HG03159 (cell line): ENCODE measurements around the gene AKR1A1.
"Not testable (repeated sequence)": the region's sequence is repeated elsewhere in the genome, so short reads cannot be mapped to it uniquely, and the experiment has no call there.

Experiments used
- ATAC-seq: cut with Tn5 transposase; IDR thresholded peaks from one replicate; pipeline ENCODE4 v1.9.1; 2021; ENCODE audit warnings: mild to moderate bottlenecking, moderate library complexity; ENCODE audit not compliant: unreplicated experiment

AKR1A1 gene

DNA sequence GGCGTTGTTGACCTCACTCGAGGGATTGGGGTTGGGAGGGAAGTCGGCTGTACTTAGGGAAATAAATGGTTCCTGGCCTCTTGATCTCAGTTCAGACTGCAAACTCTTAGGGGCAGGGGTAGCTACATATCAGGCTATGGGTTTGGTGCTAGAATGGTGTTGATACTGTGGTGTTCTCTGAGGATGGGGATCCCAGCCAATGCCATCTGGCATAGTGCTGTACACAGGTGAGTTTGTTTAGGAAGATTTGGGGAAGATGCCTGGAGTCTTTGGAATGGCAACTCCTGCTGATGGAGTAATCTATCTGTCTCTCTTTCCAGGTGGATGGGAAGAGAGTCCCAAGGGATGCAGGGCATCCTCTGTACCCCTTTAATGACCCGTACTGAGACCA lies 18.9 kb downstream of the AKR1A1 start:
- ATAC-seq: no peak

DNA sequence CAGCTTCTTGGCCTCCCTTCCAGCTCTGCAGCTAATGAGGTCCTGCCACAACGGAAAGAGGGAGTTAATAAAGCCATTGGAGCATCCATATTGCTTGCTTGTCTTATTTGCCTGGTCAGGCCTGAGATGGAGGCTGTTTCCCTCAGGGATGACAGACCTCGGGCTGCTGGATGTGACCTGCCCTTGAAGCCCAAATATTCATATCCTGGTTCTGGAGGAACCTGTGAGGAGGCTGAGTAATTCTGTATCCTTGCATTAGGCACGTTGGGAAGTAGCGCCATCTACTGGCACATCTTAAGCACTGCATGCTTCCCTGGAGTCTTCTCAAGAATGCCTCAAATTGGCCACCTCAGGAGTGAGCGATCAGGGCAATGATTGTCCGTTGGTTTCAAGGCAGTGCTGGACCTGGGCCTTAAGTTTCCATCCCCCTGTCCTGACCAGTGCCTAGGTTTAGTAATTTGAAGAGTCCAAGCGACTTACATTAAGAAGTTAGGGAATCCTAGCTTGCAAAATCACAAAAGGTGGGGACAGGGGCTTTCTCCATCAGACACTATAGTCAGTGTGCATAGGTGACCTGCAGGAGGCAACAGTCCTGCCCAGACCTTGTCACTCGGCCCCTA lies 19.4 kb downstream of the AKR1A1 start:
- peak; percentile 70 for ATAC-seq

DNA sequence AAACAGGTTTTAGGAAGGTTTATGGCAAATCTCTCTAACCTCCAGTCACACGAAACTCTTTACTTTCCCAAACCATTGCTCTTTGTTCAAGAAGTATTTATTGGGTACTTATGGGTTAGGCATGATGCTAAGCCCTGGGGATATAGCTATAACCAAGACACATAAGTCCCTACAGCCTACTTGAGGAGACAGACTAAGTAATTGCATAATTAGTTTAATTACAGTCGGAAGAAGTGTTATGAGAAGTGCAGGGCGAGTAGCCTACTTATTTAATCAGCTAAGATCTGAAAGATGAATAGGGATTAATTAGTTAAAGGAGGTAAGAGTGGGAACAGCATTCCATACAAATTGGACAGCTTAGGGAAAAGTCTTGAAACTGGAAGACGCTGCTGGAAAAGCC lies 20.0 kb downstream of the AKR1A1 start:
- ATAC-seq: no peak

DNA sequence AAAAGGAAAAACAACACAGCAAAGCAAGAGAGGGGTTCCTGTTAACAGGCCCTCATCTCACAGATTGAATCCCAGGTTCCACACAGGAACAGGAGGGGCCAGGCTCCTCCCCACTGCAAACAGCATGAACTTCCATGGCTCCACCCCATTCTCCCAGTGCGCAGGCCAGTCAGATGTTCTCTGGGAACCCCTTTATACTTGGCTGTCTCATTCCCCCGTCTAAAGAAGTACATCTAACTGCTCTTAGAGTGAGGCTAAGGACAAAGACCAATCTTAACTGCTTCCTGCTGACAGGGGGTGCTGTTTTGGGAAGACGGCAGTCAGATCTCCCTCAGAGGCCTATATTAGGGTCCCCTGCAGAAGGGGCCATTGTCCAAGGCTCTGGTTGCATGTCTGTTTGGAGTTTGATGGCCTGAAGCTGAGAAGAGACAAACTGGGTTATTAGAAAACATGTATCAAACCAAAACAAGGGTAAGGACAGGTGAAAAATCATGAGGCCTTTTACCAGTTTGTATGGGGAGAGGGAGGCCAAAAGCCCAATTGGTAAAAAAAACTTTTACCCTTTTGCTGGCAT lies 22.7 kb downstream of the AKR1A1 start:
- ATAC-seq: no peak

DNA sequence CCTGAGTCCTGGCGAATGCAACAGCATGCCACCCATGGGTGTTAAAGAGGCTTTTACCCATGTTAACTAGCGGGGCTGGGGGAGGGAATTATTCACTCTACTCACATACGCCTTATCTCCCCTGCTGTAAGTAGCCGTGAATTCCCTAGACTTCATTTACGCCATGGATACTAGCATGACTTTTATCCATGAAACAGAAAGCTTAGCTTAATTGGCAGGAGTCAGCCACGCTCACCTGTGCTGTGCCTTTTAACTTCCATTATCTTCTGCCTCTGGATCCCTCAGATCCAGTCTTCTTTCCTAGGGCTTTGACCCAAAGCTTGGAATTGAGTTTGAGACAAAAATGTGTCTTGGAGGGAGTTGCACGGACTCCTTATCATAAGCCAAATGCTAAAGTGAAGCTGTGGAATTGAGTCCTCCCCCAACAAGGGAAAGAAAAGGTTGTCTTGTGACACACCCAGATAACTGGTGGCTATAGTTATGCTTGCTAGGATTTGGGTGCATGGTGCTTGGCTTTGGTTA lies 23.5 kb downstream of the AKR1A1 start:
- no peak for ATAC-seq

DNA sequence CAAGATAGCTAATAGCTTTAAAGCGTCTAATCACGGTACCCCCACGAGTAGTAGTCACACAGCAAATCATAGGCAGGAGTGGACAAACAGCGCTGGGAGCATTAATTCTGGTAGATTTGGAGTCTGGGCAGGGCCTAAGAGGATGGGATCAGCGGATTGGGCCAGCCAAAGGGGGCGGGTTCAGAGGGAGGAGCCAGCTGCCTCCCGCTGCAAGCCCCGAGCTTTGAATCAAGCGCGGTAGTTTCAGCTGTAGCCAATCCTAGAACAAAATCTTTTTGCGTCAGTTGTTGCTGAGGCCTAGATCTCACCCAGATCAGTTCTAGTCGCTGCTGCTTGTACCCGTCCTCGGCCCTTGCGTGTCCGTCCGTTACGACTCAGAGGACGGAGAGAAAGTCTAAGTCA lies 32.6 kb downstream of the AKR1A1 start:
- ATAC-seq: peak; percentile 74

DNA sequence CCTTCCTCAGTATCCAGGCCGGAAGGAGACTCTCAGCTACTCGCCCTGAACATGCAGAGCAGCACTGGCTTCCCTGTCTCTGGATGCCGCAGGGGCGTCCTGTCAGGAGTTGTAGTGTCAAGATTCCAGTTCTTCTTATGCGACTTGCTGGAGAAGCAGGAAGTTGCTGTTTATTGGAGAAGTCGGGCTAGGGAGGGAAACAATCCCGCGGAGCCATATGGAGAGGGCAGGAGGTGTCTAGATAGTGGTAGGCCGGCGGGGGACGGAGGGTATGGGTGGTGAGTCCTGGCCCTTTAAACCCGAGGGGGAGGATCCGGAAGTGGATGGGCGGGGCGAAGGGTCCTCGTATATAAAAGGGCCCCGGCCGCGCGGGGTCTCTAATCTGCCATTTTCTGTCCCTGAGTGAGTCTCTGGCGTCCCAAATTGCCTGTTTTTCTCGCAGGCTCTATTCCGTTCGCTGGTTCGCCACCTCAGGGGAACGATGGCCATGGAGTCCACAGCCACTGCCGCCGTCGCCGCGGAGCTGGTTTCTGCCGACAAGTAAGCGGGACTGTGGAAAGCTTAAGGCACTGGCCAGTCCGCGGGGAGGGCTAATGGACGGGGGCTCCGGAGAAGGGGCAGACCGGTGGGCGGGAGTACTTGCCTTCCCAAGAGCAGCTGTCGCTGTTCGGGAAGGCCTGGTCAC lies 33.2 kb downstream of the AKR1A1 start, which contains the start of gene NASP:
Gene NASP, plus strand, starts transcription at position 376 of the 685 bp plus-strand sequence. Its CDS starts 106 bp downstream, at position 482.
- ATAC-seq: peak; percentile 55

DNA sequence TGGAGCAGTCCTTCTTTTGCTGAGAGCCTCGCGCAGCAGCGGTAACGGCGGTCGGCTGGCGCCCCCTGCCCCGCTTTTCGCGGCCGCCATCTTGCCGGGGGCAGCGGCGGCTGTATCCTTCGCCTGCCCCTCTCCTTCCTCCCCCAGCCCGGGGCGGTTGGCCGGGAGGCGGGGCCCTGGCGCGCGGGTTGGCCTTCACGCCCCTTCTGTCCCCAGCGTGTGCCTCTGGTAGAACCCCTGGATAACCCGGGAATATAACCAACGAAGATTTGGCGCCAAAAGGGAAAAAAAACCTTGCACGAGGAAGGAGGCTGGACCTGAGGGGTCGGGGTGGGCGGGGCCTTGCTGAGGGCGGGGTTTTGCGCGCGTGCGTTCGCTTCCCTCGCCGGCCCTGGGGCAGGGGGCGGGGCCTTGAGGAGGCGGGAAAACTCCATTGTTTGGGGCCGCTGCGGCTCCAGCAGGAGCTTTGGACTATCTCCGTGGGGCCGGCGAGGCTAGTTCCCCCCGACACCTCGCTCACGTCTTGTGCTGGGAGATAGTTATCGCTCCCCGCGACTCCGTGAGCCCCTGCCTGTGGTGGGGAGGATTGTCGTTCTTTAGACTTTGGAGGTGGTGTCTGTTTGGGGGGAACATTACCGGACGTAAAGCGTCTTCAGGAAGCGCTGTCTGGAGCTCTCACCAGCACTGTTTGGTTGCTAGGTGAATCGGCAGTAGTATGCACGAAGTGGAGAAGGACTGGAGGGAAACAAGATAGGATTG lies 33.9 kb downstream of the AKR1A1 start:
- peak; percentile 31 for ATAC-seq

DNA sequence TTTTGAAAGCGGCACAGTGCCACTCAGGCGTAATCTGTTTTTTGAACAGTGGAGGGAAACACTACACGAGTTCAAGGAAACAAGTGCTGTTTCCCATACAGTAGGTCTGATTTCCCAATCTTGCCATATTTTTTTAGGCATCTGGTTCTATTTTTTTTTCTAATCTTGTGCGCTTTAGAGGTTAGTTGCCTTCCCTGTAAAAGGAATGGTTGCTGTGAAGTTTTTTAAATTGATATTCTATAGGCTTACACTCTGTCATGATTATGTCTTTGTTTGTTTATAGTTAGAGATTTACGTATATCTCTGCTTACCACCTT lies 34.4 kb downstream of the AKR1A1 start:
- ATAC-seq: no peak

DNA sequence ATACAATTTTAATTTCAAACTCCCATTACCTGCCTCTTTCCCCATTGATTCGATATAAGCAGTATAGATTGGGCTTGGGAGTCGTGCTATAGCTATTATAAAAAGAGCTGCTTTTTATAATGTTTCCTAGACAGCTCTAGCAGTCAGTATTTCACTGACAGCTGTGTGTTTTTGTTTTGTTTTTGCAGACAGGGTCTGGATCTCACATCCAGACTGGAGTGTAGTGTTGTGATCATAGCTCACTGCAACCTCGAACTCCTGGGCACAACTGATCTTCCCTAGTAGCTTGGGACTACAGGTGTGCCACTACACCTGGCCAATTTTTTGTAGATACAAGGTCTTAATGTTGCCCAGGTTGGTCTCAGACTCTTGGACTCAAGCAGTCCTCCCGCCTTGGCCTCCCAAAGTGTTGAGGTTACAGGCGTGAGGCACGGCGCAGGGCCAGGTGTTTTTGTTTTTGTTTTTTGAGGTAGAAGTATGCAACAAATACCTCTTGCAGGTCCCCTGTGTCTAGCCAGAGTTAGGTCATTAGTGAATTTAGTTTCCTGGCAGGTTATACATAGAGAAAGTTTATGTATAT lies 35.0 kb downstream of the AKR1A1 start:
- no peak for ATAC-seq

DNA sequence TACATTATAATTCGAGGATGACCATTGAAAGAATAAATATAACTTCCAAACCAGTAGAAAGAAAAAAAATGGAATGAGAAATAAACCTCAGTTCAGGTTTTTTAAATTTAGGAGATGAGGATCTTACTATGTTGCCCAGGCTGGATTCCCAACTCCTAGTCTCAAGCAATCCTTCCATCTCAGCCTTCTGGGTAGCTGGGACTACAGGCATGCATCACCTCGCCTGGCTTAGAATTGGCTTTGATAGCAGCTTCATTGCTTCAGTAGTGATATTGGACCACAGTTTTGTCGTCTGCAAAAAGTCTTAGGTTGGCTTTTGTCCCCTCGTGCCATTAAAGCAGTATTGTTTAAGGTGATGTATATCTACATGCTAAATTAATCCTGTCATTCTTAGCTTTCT lies 36.1 kb downstream of the AKR1A1 start:
- no peak for ATAC-seq

DNA sequence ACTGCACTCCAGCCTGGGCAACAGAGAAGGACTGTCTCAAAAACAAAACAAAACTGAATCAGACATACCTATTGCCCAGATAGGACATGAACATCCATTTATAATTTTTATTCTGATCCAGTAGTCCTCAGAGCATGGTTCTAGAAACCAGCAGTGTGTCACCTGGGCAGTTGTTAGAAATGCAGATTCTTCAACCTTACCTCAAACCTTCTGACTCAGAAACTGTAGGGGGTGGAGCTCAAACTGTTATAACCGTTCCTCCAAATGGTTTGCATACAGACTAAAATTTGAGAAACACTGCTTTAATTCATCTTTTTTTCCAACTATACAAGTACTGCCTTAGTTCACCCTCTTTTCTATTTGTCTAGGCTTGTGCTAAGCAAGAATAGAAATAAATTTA lies 39.2 kb downstream of the AKR1A1 start:
- ATAC-seq: no peak

DNA sequence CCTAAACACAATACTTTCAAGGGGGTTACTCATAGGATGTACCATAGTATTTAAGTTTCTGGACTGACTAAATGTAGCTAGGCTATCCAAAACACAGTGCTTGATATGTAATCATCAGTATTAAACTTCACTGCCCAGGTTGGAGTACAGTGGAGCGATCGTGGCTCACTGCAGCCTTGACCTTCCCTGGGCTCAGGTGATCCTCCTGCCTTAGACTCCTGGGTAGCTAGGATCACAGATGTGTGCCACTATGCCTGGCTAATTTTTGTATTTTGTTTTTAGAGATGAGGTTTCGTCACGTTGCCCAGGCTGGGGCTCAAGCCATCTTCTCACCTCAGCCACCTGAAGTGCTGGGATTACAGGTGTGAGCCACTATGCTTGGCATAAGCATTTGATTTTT lies 43.8 kb downstream of the AKR1A1 start:
- no peak for ATAC-seq

DNA sequence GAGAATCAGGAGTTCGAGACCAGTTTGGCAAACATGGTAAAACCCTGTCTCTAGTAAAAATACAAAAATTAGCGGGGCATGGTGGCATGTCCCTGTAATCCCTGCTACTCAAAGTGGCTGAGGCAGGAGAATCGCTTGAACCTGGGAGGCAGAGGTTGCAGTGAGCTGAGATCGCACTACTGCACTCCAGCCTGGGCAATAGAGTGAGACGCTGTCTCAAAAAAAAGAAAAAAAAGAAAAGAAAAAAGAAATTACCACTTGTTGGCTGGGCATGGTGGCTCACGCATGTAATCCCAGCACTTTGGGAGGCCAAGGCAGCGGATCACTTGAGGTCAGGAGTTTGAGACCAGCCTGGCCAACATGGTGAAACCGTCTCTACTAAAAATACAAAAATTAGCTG lies 46.1 kb downstream of the AKR1A1 start:
- not testable (repeated sequence) for ATAC-seq

DNA sequence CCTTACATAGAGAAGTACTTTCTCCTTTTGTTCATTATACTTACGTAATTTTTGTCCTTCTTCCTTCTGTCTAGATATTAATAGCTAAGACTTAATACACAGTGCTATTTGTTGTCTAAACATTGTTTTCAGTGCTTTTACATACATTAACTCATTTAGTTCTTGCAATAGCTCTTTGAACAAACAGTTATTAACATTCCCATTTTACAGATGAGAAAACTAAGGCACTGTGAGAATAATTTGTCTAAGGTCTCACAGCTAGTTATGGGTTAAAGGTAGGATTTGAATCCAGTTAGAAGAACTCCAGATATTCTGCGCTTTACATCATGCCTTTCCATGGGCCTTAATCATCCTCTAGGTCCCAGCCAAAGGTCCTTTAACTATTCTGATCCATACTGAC lies 53.6 kb downstream of the AKR1A1 start:
- no peak for ATAC-seq

DNA sequence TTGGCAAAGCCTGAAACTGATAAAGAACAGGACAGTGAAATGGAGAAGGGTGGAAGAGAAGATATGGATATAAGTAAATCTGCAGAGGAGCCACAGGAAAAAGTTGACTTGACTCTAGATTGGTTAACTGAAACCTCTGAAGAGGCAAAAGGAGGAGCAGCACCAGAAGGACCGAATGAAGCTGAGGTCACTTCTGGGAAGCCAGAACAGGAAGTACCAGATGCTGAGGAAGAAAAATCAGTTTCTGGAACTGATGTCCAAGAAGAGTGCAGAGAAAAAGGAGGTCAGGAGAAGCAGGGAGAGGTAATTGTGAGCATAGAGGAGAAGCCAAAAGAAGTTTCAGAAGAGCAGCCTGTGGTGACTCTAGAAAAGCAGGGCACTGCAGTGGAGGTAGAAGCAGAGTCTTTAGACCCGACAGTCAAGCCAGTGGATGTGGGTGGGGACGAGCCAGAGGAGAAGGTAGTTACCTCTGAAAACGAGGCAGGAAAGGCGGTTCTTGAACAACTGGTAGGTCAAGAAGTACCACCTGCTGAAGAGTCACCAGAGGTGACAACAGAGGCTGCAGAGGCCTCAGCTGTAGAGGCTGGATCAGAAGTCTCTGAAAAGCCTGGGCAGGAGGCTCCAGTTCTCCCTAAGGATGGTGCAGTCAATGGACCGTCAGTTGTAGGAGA lies 56.9 kb downstream of the AKR1A1 start:
- no peak for ATAC-seq

DNA sequence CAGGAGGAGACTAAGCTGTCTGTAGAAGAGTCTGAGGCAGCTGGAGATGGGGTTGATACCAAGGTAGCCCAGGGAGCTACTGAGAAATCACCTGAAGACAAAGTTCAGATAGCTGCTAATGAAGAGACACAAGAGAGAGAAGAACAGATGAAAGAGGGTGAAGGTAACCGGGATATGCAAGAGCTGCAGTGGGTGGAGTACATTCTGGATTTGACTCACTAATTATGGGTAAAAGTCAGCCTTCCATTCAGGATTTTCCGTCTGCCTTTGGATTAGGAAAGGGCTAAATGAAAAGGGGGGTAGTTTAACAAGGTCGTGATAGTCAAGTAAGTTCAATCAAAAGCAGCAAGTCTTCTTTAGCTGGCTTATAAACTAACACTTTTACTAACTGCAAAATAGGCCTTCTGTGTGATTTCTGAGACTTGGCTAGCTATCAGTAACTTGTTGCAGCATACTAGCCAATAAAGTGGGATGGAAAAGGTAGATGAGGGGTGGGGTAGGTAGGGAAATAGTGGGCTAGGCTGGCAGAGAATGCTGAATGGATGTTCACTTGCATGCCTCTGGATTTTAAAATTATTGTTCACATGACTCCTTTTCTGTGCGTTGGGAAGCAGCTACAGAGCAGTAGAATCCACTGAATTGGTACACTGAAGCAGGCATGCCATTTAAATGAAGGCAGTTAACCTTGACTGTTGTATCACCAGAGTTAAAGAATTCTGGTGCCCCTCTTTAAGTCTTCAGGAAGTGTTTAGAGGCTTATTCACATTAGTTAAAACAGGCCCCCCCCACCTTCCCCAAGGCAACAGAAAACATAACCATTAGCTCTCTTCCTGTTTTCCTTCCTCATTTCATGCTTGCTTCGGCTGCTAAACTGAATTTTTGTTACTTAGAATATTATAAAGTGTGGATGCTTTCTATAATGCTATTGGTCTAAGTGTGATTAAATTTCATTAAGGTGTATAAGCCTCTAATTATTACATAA lies 57.8 kb downstream of the AKR1A1 start:
- no peak for ATAC-seq

DNA sequence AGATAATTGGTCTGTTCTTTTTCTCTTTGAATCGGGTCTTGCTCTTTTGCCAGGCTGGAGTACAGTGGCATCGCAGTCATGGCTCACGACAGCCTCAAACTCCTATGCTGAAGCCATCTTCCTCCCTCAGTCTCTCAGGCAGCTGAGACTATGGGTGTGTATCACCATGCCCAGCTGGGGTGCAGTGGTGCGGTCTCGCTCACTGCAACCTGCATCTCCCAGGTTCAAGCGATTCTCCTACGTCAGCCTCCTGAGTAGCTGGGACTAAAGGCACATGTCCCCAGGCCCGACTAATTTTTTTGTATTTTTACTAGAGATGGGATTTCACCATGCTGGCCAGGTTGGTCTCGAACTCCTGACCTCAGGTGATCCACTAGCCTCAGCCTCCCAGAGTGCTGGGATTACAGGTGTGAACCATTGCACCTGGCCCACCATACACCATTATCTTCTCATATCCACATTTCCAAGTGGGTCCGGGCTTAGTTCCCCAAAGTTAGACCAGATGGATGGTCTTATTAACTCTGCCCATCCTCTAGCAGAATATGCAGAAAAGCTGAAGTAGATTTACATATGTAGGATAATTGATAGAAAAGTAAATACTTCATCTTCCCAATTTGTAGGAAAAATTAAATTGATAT lies 60.1 kb downstream of the AKR1A1 start:
- ATAC-seq: no peak

DNA sequence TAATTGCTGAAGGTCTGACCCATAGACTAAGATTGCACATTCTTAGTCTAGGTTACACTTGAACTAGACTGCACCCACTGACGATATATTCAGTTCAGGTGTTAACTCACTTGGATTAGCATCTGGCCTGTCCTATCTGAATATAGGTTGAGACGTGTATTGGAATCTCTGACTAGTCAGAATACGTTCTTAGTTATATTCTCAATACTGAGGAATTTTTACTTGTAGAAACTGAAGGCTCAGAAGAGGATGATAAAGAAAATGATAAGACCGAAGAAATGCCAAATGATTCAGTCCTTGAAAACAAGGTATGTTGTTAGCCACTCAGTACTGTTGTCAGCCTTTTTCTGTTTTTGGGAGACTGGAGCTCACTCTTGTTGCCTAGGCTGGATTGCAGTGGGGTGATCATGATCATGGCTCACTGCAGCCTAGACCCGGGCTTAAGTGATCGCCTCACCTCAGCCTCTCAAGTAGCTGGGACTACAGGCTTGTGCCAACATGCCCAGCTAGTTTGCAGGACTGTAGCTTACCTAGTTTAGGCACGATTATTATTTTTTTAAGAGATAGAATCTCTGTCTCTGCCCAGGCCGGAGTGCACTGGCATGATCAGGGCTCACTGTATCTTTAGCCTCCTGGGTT lies 62.4 kb downstream of the AKR1A1 start:
- ATAC-seq: no peak
